Kasumi-1 (cell line): ENCODE measurements around the gene CLASP1.
"Not testable (repeated sequence)": the region's sequence is repeated elsewhere in the genome, so short reads cannot be mapped to it uniquely, and the experiment has no call there.

Source experiments
- DNase-seq, 2 experiments: peaks; one replicate each; lab custom pipeline; 2025; lab: John Stamatoyannopoulos, UW

Gene CLASP1

DNA sequence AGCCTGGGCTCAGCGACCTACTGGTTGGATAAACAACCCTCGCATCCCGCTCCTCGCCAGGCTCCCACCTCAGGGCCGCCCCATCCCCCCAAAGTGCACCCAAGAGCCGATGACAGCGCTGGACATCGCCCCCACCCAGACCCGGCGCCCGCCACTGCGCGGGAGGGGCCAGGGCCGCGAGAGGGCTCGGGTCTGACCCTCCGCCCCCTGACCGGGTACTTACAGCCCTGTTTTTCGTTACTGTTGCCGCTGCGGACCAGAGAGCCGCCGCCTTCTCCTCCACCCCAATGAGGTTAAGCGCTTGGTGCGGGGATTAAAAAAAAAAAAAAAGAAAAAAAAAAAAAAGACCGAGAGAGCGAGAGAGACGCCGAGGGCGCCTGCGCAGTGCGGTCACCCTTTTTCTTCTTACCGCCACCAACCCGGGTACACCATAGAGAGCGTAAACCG is at the start of gene CLASP1:
Gene CLASP1 (minus strand): TSS at position 314 of the 447 bp plus-strand sequence. CDS start 43,567 bp downstream, outside the sequence.
- DNase-seq: no peak

DNA sequence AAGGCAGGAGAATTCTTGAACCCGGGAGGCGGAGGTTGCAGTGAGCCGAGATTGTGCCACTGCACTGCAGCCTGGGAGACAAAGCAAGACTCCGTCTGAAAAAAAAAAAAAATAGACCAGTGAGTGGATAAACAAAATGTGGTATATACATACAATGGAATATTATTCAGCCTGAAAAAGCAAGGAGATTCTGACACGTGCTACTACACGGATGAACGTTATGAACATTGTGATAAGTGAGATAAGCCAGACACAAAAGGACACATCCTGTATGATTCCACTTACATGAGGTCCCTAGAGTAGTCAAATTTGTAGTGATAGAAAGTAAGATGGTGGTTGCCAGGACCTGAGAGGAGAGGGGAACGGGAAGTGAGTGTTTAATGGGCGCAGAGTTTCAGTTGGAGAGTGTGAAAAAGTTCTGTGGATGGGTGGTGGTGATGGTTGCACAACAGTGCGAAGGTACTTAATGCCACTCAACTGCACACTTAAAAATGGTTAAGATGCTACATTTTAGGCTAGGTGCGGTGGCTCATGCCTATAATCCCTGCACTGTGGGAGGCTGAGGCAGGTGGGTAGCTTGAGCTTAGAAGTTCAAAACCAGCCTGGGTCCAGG is 49.2 kb upstream of the CLASP1 start:
- no peak for DNase-seq

DNA sequence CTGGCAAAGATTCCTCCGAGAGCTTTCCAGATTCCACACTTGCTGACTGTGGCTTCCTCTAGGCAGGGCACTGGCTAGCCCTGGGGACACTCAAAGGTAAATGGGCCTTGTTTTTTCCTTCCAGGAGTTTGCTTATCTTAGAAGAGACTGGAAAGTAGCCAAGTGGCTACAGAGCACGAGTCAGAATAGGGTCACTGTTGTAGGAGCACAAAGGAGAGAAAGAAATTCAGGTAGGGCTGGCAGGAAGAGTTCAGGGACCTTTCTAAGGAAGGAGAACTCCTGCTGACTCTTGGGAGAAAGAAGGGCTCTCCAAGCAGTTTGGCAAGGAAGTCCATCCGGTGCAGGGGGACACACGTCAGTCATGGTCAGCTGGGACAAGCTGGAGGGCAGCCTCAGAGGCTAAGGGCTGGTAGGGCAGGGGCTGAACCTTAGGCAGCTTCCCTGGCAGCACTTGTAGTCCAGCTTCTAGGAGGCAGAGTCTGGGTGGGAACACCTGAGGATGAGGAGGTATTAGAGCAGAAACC is 47.9 kb upstream of the CLASP1 start:
- DNase-seq: no peak

DNA sequence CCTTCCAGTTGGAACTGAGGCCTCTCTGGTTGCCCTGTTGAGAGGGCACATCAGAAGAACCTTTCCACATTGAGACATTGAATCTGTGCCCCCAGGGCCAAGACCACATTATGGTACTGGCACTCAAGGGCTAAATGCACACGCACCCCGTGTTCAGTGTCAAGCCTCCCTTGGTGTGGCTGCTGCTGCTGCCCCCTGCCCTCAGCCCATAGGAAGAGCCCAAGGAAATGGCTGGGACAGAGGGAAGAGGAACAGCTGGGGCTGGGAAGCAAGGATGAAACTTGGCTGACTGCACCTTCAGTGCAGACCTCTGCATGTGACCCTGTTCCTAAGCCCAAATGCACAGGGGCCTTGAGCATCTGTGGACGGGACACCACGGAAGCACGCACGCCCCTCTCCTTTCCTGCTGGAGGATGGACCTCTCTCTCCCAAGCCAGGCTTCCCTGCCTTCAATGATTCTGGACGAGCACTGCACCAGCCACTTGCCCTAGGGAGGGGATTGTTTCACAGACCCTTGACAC is 47.2 kb upstream of the CLASP1 start:
- no peak for DNase-seq

DNA sequence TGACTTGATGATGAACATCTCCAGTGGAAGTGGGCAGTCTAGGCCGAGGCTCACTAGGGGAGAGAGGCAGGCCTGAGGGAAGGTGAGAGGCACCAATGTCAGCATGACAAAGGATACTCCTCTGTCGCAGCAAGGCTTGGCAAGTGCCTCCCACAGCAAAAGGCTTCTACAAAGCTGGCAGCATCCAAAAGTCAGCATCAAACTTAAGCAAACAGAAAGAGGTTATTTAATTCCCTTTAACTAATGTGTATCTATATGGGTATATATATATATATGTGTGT is 45.8 kb upstream of the CLASP1 start:
- no peak for DNase-seq

DNA sequence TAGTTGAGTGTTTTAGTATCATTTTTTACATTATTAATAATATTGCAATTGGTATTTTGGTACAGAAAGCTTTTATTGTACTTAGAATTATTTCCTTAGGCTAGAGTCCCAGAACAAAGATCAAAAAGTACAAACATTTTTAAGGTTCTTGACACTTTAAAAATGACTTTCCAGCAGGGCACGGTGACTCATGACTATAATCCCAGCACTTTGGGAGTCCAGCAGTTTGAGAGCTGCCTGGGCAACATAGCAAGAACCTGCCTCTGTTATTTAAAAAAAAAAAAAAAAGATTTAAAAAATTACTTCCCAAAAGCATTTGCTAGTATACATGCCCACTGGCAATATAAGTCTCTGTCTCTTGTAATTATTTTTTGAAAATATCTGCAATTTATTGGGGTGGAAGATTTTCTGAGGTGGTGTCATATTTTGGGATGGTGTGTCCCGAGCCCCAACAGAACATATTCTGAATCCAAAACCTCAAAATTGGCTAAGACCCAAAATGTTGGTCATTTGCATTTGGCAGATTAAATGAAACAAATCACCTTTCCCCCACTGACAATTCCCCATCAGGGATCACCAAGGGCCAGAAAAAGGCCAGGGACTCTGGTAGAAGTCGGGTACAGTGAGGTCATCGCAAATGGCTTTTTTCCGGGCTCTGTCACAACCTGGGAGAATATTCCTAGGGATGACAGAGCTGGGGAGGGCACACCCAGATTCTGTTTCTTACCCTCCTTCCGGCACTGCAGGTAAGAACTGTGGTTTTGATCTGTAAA is 45.3 kb upstream of the CLASP1 start:
- DNase-seq: no peak

DNA sequence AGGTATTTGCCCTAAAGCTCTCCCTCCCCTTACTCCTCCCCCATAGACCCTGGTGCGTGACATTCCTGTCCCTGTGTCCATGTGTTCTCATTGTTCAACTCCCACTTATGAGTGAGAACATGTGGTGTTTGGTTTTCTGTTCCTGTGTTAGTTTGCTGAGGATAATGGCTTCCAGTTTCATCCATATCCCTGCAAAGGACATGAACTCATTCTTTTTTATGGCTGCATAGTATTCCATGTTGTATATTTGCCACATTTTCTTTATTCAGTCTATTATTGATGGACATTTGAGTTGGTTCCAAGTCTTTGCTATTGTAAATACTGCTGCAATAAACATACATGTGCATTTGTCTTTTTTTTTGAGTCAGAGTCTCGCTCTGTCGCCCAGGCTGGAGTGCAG is 41.3 kb upstream of the CLASP1 start:
- not testable (repeated sequence) for DNase-seq

DNA sequence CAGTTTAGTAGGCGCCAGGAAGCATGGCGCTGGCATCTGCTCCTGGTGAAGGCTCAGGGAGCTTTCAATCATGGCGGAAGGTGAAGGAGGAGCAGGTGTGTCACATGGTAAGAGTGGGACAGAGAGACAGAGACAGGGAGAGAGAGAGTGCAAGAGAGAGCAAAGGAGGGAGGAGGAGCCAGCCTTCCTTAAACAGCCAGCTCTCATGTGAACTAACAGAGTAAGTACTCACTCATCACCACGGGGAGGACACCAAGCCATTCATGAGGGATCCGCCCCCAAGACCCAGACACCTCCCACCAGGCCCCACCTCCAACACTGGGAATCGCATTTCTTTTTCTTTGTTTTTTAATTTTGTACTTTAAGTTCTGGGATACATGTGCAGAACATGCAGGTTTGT is 40.8 kb upstream of the CLASP1 start:
- DNase-seq: no peak

DNA sequence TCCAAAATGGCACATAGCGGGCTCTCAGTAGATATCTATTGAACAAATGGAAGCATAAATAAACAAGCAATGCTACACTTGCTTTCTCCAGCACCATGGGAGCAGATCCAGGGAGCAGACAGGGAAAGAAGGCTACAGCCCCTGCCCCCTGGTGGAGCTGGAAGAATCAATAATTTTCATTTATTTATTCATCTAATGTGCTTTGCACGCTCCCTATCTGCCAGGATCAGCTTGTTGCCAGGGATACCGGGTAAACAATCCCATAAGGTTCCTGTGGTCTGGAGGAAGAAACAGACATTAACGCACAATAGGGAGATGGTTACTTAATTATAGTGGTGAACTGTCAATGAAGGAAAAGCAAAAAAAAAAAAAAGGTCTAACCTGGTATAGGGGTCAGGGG is 40.1 kb upstream of the CLASP1 start:
- peak; percentile 42 to 44 for DNase-seq

DNA sequence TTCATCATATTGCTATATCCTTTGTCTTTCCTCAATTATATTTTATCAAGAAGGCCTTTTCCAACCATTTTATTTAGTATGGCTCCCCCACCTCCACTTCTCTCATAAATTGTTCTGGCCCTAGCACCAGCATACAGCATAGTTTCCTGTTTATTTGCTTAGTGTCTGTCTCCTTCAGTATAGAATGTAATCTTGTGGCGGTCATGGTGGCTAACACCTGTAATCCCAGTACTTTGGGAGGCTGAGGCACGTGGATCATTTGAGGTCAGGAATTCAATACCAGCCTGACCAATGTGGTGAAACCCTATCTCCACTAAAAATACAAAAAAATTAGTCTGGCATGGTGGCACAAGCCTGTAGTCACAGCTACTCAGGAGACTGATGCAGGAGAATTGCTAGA is 39.6 kb upstream of the CLASP1 start:
- DNase-seq: no peak

DNA sequence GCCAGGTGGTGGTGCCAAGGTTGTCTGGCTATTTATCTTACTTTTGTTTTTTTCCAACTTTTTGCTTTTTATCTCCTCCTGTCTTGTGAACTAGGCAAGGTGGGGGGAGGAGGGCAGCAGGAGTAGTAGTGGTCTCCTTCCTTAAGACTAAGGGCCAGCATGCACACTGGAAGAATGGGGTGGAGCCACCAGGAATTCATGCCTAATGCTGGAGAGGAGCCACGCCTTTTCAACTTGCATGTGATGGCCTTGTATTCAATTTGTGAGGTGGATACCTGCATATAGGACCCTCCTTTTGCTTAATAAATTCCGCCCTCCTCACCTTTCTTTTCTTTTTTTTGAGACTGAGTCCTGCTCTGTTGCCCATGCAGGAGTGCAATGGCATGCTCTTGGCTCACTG is 37.6 kb upstream of the CLASP1 start:
- DNase-seq: no peak

DNA sequence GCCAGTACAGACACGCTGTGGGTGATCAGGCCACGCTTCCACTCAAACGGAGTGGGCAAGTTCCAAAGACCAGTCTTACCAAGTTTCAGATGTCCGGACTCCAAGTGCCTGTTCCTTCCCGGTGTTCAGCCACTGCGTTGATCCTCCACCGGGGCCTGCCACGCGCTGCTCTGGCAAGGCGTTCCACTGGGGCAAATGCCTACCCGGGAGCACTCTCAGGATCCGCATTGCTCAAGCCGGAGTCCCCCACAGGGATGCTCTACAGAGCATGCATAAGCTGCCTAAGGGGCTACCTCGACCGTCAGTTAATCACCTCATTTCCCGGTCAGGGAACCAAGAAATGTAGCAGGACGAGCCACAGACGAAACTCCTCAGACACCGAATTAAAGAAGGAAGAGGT is 37.0 kb upstream of the CLASP1 start:
- DNase-seq: no peak

DNA sequence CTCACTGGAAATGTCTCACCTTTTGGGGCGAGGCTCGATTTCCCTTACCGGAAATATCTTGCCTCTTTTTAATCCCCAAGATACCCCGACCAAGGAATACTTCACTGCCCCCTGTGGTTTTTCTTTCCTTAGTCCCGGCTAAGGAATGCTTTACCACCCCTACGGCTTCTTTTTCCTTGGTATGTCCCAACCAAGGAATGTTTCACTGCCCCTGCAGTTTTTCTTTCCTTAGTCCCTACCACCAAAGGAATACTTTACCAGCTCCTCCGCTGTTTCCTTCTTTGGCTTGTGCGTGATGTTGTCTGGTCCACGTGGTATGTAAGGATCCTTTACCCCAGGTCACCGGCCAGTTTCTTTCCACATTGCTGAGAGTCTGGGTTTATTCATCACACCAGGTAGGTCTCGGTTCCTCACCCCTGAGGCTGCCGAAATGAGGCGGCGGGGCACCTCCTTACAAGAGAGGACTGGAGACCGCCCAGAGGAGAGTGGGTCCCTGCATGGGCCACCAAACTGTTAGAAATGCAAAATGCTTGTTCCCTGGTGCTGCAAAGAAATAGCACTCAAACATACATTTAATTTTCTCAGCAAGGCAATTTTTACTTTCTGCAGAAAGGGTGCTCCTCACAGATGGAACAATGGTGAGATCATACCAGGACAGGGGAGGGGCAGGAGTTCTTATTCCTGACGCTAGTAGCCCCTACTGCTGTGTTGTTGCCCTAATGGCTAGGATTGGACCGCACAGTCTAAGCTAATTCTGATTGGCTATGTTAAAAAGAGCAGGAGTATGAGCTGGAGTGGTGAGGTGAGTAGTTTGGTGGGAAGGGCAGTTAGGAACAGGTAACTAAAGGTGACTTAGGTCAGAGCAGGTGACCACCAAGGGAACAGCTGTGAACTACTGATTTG is 33.4 kb upstream of the CLASP1 start:
- no peak for DNase-seq

DNA sequence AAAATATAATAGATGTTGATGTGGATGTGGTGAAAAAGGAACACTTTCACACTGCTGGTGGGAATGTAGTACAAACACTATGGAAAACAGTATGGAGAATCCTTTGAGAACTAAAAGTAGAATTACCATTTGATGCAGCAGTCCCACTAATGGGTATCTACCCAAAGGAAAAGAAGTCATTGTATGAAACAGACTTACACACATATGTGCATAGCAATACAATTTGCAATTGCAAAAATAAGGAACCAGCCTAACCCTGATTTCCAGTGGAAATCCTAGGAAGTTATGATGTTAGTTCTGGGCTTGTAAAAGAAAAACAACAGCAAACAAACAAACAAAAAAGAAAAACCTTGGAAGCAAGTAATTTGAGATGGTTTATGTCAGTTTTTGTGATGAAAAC is 28.6 kb upstream of the CLASP1 start:
- DNase-seq: no peak

DNA sequence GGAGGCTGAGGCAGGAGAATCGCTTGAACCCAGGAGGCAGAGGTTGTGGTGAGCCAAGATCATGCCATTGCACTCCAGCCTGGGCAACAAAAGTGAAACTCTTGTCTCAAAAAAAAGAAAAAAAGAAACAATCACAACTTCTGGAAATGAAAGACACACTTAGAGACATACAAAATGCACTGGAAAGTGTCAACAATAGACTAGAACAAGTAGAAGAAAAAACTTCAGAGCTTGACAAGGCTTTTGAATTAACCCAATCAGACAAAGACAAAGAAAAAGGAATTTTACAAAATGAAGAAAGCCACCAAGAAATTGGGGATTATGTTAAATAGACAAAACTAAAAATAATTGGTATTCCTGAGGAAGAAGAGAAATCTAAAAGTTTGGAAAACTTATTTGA is 22.4 kb upstream of the CLASP1 start:
- DNase-seq: not testable (repeated sequence)

DNA sequence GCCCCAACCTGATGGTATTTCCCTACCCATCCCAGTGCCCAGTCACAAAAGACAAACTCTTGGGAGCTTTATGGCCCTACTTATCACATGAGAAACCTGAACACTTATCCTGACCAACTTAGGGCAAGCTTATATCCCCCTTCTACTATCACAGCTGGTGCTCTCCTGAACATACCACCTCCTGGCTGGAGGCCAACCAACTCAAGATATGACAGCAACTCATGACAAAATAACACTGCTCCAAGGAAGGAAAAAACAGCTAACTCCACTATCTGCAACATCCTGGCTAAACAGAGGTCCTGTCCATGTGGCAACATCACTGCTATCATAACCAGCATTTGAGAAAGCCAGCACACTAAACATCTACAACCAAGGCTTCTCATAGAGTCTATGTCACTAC is 20.9 kb upstream of the CLASP1 start:
- DNase-seq: no peak

DNA sequence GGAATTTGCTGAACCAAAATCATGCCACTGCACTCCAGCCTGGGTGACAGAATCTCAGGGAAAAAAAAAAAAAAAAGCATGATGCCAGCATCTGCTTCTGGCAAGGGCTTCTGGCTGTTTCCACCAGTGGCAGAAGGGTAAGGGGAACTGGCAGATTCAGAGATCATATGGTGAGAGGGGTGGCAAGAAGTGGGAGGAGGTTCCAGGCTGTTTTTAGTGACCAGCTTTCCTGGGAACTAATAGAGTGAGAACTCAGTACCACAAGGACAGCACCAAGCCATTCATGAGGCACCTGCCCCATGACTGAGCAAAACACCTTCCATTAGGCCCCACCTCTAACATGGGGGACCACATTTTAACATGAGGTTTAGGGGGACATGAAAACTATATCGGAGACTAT is 18.4 kb upstream of the CLASP1 start:
- no peak for DNase-seq

DNA sequence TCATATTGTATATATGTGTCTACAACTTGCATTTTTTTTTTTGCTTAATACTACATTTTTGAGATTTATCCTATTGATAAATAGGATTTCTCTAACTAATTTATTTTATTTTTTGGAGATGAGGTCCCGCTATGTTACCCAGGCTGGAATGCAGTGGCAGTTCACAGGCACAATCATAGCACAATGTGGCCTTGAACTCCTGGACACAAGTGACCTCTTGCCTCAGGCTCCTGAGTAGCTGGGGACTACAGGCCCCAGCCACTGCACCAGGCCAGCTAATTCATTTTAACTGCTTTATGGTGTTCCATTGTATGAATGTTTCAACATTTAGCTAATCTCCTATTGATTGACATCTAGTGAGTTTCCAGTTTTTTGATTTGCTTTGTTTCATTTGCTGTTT is 16.8 kb upstream of the CLASP1 start:
- DNase-seq: no peak

DNA sequence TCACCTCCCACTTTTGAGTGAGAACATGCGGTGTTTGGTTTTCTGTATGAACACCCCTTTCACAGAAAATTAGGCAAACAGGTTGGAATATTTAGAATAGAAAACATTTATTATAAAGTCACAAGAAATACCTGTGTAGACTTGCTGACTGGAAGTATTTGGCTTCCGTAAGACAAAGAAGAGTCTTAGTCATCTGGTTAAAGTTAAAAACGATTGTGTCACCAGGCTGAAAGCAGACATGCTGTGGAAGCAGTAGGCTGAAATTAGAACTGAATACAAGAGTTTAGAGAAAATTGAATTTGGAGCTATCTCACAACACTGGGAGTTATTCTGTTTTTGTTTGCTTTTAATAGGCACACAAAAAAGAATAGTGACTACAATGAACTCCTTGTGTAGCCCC is 16.2 kb upstream of the CLASP1 start:
- DNase-seq: no peak

DNA sequence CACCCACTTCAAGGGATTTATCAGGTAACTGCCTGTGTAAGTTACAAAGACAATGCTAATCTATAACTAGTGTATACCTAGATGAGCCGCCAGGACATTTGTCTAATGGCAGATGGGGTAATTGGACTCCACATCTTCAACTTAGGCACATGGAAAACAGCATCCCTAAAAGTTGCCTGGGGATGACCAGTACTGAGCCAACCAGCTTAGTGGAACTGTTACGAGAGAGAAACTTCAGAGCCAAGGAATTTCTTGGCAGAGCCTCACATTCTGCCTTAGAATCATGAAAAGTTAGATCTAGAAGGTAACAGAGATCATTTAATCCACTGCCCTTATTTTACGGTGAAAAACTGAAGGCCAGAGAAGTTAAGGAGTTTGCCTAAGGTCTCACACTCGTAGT is 15.5 kb upstream of the CLASP1 start:
- no peak for DNase-seq

DNA sequence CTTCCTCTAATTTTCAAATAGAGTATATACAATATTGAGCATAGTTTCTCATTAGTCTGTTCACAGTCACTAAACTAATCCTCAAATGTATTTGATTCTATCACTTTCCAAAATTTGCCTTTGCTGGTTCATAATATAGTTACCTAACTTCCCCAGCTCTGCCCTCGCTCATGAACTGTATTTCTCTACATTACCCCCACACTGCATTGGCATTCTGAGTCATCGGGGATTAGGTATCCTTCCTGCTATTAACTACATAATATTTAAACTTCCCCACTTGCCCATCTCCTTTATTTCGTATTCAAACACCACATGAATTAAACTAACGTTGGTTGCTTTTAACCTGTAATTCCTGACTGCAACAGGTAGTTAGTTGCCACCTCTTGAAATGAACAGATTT is 14.8 kb upstream of the CLASP1 start:
- no peak for DNase-seq

DNA sequence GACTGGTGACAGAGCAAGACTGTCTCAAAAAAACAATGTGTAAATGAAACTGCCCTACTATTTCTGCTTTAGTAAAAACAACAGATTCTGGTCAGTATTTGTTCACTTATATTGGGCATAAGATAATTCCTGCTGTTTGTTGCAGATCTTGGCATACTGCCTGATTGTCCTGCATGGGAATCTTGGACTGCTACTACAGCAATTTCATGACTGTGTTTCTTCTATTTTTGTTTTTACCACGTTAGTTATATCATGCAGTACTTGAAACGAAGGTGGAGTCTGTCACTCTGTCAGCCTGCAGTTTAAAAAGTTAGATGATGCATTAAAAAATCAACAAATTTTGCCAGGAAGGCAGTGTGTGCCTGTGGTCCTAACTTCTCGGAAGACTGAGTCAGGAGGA is 14.2 kb upstream of the CLASP1 start:
- no peak for DNase-seq

DNA sequence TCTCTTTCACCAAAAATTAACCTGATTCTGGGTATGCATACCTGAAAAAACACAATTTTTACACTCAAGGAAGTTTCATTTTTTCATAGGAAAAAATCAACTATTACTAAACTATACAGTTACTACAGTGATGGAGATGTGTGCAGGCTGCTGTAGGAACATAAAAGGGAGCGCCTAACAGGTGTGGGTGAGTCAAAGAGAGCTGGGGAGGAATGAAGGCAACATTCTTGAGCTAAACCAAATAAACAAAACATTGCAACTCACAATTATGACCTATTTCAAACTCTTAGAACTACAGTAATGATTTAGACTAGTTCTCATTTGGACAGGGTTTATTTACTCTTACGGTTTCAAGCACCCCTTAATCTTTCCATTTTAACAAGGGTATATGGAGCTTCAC is 13.4 kb upstream of the CLASP1 start:
- no peak for DNase-seq
